A673 (cell line): ENCODE measurements around the gene EDEM2. TPM values are rescaled to one million over a fixed set of nuclear protein-coding genes. Genes with fewer than 3 reads are reported as not detected.
"Not testable (repeated sequence)": the region's sequence is repeated elsewhere in the genome, so short reads cannot be mapped to it uniquely, and the experiment has no call there.

Source experiments
- BruUV-seq: library from RNA; stranded (reverse); fragments of 400-500 nt; replicated peaks from 2 replicates; lab custom pipeline; 2021; lab: Mats Ljungman, UMichigan
- CTCF ChIA-PET: fragments of 300-600 bp; sonication (Branson Sonifier 250); formaldehyde crosslinking; loops from one replicate; lab custom pipeline; 2022; ENCODE audit warnings: antibody characterized with exemption; lab: Charles Lee
- POLR2A ChIA-PET: fragments of 300-600 bp; sonication (Branson Sonifier 250); formaldehyde crosslinking; loops from one replicate; lab custom pipeline; 2022; ENCODE audit warnings: antibody characterized with exemption; ENCODE audit not compliant: low non-redundant PET; lab: Charles Lee
- DNase-seq: peaks from one replicate; pipeline ENCODE4 v3.0.0-alpha.2; 2015; ENCODE audit warnings: low spot score
- H3K27ac ChIP-seq: fragments of 200-600 bp; sonication (generic); 2 replicates; pipeline ENCODE4 v1.5.1; 2016; ENCODE audit warnings: mixed run types, low read depth, mild to moderate bottlenecking, mixed read lengths, antibody characterized with exemption, low read length; ENCODE audit not compliant: poor library complexity, severe bottlenecking
- H3K27me3 ChIP-seq: fragments of 200-600 bp; sonication (generic); replicated peaks from 2 replicates; pipeline ENCODE4 v1.6.1; 2017; ENCODE audit warnings: mixed run types, low read depth, mild to moderate bottlenecking, mixed read lengths, antibody characterized with exemption, low read length; ENCODE audit not compliant: insufficient read depth, poor library complexity
- H3K36me3 ChIP-seq: fragments of 200-600 bp; sonication (generic); 2 replicates; pipeline ENCODE4 v1.6.1; 2016; ENCODE audit warnings: mixed run types, mild to moderate bottlenecking, mixed read lengths, antibody characterized with exemption, low read length; ENCODE audit not compliant: insufficient read depth, poor library complexity, severe bottlenecking
- H3K4me1 ChIP-seq: fragments of 200-600 bp; sonication (generic); 2 replicates; pipeline ENCODE4 v1.6.1; 2017; ENCODE audit warnings: mixed run types, mild to moderate bottlenecking, mixed read lengths, antibody characterized with exemption, low read length; ENCODE audit not compliant: insufficient read depth, poor library complexity, severe bottlenecking
- H3K4me3 ChIP-seq: fragments of 200-600 bp; sonication (generic); 2 replicates; pipeline ENCODE4 v1.5.1; 2016; ENCODE audit warnings: low read depth, mixed run types, mild to moderate bottlenecking, mixed read lengths, low read length; ENCODE audit not compliant: poor library complexity, severe bottlenecking
- H3K9me3 ChIP-seq: fragments of 200-600 bp; sonication (generic); 2 replicates; pipeline ENCODE4 v1.6.1; 2016; ENCODE audit warnings: mixed run types, low read depth, mild to moderate bottlenecking, mixed read lengths, antibody characterized with exemption, low read length; ENCODE audit not compliant: poor library complexity, severe bottlenecking
- EZH2 ChIP-seq: fragments of 200-600 bp; sonication (generic); IDR thresholded peaks from 2 replicates; pipeline ENCODE4 v1.6.1; 2017; ENCODE audit warnings: borderline replicate concordance, low read depth, mild to moderate bottlenecking, mixed read lengths, antibody characterized with exemption, low read length; ENCODE audit not compliant: poor library complexity, severe bottlenecking
- intact Hi-C: fragments of 100-400 bp; cut with micrococcal nuclease; formaldehyde crosslinking; loops from one replicate; pipeline ENCODE4 v1.10.0; 2022; ENCODE audit not compliant: unreplicated experiment
- total RNA-seq: library from RNA; stranded (reverse); gene quantifications from 2 replicates; pipeline ENCODE4 v1.2.3, GENCODE V29; 2021
- TF ChIP-seq, protein P1 (sequence below): fragments of 300-800, 200-600 bp; sonication (generic); conservative IDR thresholded peaks from 2 replicates; pipeline ENCODE4 v1.5.1; 2017; ENCODE audit warnings: low read depth, mild to moderate bottlenecking, antibody characterized with exemption, low read length, moderate library complexity, mixed read lengths

EDEM2 gene
- total RNA-seq, 1 experiment from 2014 or later, result 13.6 TPM

DNA sequence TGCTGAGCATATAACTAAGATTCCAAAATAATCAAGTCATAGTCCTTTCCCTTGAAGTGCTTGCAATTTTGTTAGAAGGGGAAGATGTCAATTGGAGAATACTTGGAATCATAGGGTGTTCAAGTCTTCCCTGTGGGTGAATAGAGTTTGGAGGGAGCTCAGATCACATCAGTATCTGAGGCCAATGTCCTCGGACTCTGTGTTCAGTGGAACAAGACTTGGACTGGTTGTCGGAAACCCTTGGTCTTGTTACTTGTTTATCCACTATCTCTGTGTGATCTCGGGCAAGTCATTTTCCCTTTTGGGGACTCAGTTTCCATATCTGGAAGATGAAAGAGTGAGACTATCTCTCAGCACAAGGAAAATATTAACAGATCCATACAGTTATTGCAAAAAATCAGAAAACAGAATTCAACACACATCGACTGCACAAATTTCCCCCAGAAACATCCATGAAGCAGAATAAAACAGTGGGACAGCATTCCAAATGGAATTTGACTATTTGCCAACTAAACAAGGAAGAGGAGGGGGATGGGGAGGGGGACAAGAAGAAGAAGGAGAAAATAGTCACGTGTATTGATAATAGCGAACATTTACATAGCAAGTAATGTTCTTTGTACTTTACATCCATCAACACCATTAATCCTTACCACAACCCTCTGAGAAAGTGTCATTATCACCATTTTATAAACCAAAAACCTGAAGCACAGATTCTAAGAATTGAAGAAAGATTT is 3.9 kb upstream of the EDEM2 start:
- Histone ChIP-seq H3K4me1 (no peaks in the 10 kb centered on the region), H3K27ac (no peak overlapping the region), H3K27me3 (no peaks in the 10 kb centered on the region), H3K4me3 (no peak overlapping the region), H3K36me3 (no peaks in the 10 kb centered on the region), H3K9me3 (no peaks in the 10 kb centered on the region)
- POLR2A ChIA-PET, result no interaction called here
- intact Hi-C loops, result no loop called here
- no peak for DNase-seq
- BruUV-seq, result no TSS peak
- no peak for TF ChIP-seq EZH2
- TF ChIP-seq, protein P1, sequence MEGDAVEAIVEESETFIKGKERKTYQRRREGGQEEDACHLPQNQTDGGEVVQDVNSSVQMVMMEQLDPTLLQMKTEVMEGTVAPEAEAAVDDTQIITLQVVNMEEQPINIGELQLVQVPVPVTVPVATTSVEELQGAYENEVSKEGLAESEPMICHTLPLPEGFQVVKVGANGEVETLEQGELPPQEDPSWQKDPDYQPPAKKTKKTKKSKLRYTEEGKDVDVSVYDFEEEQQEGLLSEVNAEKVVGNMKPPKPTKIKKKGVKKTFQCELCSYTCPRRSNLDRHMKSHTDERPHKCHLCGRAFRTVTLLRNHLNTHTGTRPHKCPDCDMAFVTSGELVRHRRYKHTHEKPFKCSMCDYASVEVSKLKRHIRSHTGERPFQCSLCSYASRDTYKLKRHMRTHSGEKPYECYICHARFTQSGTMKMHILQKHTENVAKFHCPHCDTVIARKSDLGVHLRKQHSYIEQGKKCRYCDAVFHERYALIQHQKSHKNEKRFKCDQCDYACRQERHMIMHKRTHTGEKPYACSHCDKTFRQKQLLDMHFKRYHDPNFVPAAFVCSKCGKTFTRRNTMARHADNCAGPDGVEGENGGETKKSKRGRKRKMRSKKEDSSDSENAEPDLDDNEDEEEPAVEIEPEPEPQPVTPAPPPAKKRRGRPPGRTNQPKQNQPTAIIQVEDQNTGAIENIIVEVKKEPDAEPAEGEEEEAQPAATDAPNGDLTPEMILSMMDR, result no peak
- CTCF ChIA-PET, result interaction anchor here (0.6 kb wide), 1 partner anchor 54 kb away, joined by 4 read pairs; no protein-coding TSS in a partner anchor

DNA sequence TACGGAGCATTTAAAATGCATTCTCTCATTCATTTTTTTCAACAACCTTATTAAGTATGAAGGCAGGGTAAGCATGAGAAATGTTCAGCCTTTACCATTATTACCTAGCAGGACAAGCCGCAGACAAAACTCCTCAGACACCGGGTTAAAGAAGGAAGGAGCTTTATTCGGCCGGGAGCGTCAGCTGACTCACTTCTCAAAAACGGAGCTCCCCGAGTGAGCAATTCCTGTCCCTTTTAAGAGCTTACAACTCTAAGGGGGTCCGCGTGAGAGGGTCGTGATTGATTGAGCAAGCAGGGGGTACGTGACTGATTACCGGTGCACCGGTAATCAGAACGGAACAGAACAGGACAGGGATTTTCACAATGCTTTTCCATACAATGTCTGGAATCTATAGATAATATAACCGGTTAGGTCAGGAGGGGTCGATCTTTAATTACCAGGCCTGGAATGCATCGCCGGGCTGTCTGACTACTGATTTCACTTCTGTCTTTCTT is 487 bp upstream of the EDEM2 start:
- H3K36me3 ChIP-seq, H3K4me1 ChIP-seq, DNase-seq, H3K9me3 ChIP-seq, H3K27me3 ChIP-seq: not testable (repeated sequence)
- Histone ChIP-seq H3K27ac (peak overlapping the region; percentile 55), H3K4me3 (peak overlapping the region; percentile 72)
- ChIA-PET CTCF (interaction anchor here (1.1 to 1.4 kb wide), 2 partner anchors 51 to 273 kb away, joined by 4 to 5 read pairs; no protein-coding TSS in a partner anchor), POLR2A (interaction anchor here (0.8 kb wide), 1 partner anchor 17 kb away, joined by 3 read pairs; no protein-coding TSS in a partner anchor)
- intact Hi-C loops, result loop anchor here (5.0 to 10.0 kb wide), 2 partner anchors 273 to 300 kb away; partner anchors contain the start of genes ACSS2 and GGT7
- BruUV-seq, result TSS peak; percentile 82

DNA sequence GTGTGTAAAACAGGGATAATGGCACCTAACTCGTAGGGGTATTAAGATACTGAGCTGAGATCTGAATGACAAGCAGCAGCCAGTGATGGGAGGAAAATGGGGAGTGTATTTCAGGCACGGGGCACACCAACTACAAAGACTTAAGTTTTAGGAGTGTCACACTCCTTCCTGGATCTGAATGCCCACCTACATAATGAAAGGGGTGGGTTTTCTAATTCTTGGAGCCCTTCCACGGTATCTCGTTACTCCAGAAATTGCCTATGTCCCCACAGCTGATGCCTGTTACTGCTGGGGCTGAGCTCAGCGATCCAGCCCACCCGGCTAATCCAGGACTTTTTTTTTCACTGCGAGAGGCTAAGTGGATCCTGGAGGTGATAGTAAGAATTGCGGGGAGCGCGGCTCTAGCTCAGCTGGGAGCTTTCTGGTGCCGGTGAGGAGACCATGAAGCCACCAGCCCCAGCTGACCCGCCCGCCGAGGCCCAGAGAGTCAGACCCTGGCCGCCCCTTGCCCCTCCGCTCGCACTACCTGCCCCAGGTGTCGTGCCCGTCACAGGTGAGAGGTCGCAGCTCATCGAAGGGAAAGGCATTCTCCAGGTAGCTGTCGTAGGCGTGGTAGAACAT is 727 bp downstream of the EDEM2 start:
- H3K27me3 ChIP-seq, result no peaks in the 10 kb centered on the region
- ChIA-PET CTCF (interaction anchor here (0.7 to 1.4 kb wide), 3 partner anchors 17 to 272 kb away, joined by 3 to 5 read pairs (median 4); no protein-coding TSS in a partner anchor), POLR2A (no interaction called here)
- intact Hi-C loops, result loop anchor here (5.0 to 10.0 kb wide), 2 partner anchors 272 to 301 kb away; partner anchors contain the start of genes ACSS2 and GGT7
- TF ChIP-seq, protein P1, result no peak
- no peak for TF ChIP-seq EZH2
- H3K9me3 ChIP-seq, result no peaks in the 10 kb centered on the region
- H3K4me3 ChIP-seq, result peak overlapping the region; percentile 72
- peak overlapping the region; percentile 55 for H3K27ac ChIP-seq
- peak; percentile 41 for DNase-seq
- H3K4me1 ChIP-seq, result no peaks in the 10 kb centered on the region
- no TSS peak for BruUV-seq
- H3K36me3 ChIP-seq, result peaks cover 4% of the 10 kb centered on the region
